ENCODE results near the gene MMP28.

DNA sequence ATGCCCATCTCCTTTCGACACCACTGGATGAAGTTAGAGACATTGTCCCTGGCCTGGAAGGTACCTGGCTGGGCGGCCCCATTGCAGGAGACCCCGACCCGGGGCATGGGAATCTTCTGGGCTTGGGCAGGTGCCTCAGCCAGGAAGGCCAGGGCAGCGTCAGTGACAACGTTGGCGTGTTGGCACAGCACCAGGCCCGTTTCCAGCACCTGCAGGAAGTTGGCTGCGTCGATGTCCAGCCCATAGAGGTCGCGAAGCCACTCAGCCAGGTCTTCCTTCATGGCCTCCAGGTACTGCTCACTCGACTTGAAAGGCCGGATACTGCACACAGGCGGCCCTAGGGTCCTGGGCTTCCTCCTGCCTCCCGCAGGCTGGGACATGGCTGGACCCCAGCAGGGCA lies 43.0 kb downstream of the MMP28 start:
- TF ChIP-seq, protein P1, sequence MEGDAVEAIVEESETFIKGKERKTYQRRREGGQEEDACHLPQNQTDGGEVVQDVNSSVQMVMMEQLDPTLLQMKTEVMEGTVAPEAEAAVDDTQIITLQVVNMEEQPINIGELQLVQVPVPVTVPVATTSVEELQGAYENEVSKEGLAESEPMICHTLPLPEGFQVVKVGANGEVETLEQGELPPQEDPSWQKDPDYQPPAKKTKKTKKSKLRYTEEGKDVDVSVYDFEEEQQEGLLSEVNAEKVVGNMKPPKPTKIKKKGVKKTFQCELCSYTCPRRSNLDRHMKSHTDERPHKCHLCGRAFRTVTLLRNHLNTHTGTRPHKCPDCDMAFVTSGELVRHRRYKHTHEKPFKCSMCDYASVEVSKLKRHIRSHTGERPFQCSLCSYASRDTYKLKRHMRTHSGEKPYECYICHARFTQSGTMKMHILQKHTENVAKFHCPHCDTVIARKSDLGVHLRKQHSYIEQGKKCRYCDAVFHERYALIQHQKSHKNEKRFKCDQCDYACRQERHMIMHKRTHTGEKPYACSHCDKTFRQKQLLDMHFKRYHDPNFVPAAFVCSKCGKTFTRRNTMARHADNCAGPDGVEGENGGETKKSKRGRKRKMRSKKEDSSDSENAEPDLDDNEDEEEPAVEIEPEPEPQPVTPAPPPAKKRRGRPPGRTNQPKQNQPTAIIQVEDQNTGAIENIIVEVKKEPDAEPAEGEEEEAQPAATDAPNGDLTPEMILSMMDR (IDR thresholded peaks at IDR 0.05 in 8 of 11, conservative IDR thresholded peaks at IDR 0.05 in 3 of 11): no peak
- TF ChIP-seq POLR2A (IDR thresholded peaks at IDR 0.05): no peak
